GM21529 (cell line): ENCODE measurements around the gene ARID3A.
"Not testable (repeated sequence)": the region's sequence is repeated elsewhere in the genome, so short reads cannot be mapped to it uniquely, and the experiment has no call there.

Experiments
- ATAC-seq: cut with Tn5 transposase; IDR thresholded peaks from one replicate; pipeline ENCODE4 v1.9.1; 2021; ENCODE audit not compliant: unreplicated experiment

The ARID3A gene

GRCh38 chr19:891421-892200 lies 34.2 kb upstream of the ARID3A start:
- ATAC-seq, result not testable (repeated sequence)

GRCh38 chr19:892243-892893 lies 33.5 kb upstream of the ARID3A start:
- no peak for ATAC-seq

- ATAC-seq, result peak; percentile 79
These were observed 32.7 kb upstream of the ARID3A start, which contains the start of the genes MED16 and RNU6-9 for GRCh38 chr19:892894-893689. Gene MED16, minus strand, starts transcription at chr19:893187. Its CDS starts 2,056 bp downstream, at chr19:891131. Gene RNU6-9, plus strand, starts transcription at chr19:893484.

GRCh38 chr19:896434-896833 lies 29.4 kb upstream of the ARID3A start:
- ATAC-seq, result no peak

- ATAC-seq, result no peak
These were observed 28.8 kb upstream of the ARID3A start for GRCh38 chr19:896999-897398.

GRCh38 chr19:897442-898039 lies 28.3 kb upstream of the ARID3A start:
- no peak for ATAC-seq

- no peak for ATAC-seq
These were observed 27.2 kb upstream of the ARID3A start for GRCh38 chr19:898663-899062.

GRCh38 chr19:899336-900042 lies 26.3 kb upstream of the ARID3A start:
- no peak for ATAC-seq

GRCh38 chr19:900043-900301 lies 25.9 kb upstream of the ARID3A start:
- no peak for ATAC-seq

GRCh38 chr19:900302-901111 lies 25.3 kb upstream of the ARID3A start:
- ATAC-seq, result no peak

GRCh38 chr19:901216-902092 lies 24.4 kb upstream of the ARID3A start:
- no peak for ATAC-seq

GRCh38 chr19:902093-902370 lies 23.8 kb upstream of the ARID3A start:
- no peak for ATAC-seq

GRCh38 chr19:902446-903226 lies 23.2 kb upstream of the ARID3A start:
- no peak for ATAC-seq

GRCh38 chr19:903266-903797 lies 22.5 kb upstream of the ARID3A start:
- no peak for ATAC-seq

GRCh38 chr19:904545-904944 lies 21.3 kb upstream of the ARID3A start:
- ATAC-seq, result no peak

- no peak for ATAC-seq
These were observed 19.4 kb upstream of the ARID3A start for GRCh38 chr19:906480-906879.

GRCh38 chr19:907183-907853 lies 18.5 kb upstream of the ARID3A start:
- no peak for ATAC-seq
